RWPE2 (cell line): ENCODE measurements around the gene FAM167B.
"Not testable (repeated sequence)": the region's sequence is repeated elsewhere in the genome, so short reads cannot be mapped to it uniquely, and the experiment has no call there.

Experiments
- ATAC-seq: fragments of 200-7000 bp; cut with Tn5 transposase; 3 replicates; pipeline ENCODE4 v1.9.1; 2021; ENCODE audit warnings: low read depth
- DNase-seq: peaks from one replicate; pipeline ENCODE4 v3.0.0-alpha.2; 2020; ENCODE audit warnings: low spot score
- H3K27ac ChIP-seq: fragments of 450-650 bp; 2 replicates; pipeline ENCODE4 v1.5.1; 2017; ENCODE audit warnings: mild to moderate bottlenecking; ENCODE audit not compliant: poor library complexity, severe bottlenecking
- H3K27me3 ChIP-seq: fragments of 250-450 bp; sonication (Bioruptor Pico); 2 replicates; pipeline ENCODE4 v1.5.1; 2021; ENCODE audit warnings: mild to moderate bottlenecking, moderate library complexity; ENCODE audit not compliant: insufficient read depth, poor library complexity, severe bottlenecking
- H3K36me3 ChIP-seq: fragments of 250-450 bp; sonication (Bioruptor Pico); 2 replicates; pipeline ENCODE4 v1.5.1; 2020; ENCODE audit warnings: low read depth, mild to moderate bottlenecking, moderate library complexity
- H3K4me1 ChIP-seq: fragments of 250-450 bp; sonication (Bioruptor Pico); 2 replicates; pipeline ENCODE4 v1.5.1; 2021; ENCODE audit warnings: mild to moderate bottlenecking, moderate library complexity; ENCODE audit not compliant: insufficient read depth, poor library complexity, severe bottlenecking
- H3K4me3 ChIP-seq: fragments of 250-450 bp; sonication (Bioruptor Pico); 2 replicates; pipeline ENCODE4 v1.5.1; 2021; ENCODE audit warnings: mild to moderate bottlenecking, moderate library complexity; ENCODE audit not compliant: severe bottlenecking
- H3K9me3 ChIP-seq: fragments of 250-450 bp; sonication (Bioruptor Pico); 2 replicates; pipeline ENCODE4 v1.5.1; 2021; ENCODE audit warnings: mild to moderate bottlenecking, moderate library complexity; ENCODE audit not compliant: severe bottlenecking
- CTCF ChIP-seq: fragments of 450-650 bp; IDR thresholded peaks from one replicate; pipeline ENCODE4 v1.5.1; 2017; ENCODE audit warnings: mild to moderate bottlenecking, moderate library complexity; ENCODE audit not compliant: poor library complexity, severe bottlenecking

The FAM167B gene

GRCh38 chr1:32256473-32257226 lies 9.6 kb downstream of the FAM167B start:
- ATAC-seq (no peak), DNase-seq (no peak)
- H3K27me3 ChIP-seq: no peaks in the 10 kb centered on the region
- no peak for TF ChIP-seq CTCF
- H3K4me1 ChIP-seq: no peaks in the 10 kb centered on the region
- no peaks in the 10 kb centered on the region for H3K36me3 ChIP-seq
- H3K9me3 ChIP-seq: no peaks in the 10 kb centered on the region
- H3K27ac ChIP-seq: no peak overlapping the region
- H3K4me3 ChIP-seq: no peak overlapping the region

- H3K9me3 ChIP-seq: no peaks in the 10 kb centered on the region
- no peaks in the 10 kb centered on the region for H3K27me3 ChIP-seq
- H3K36me3 ChIP-seq: no peaks in the 10 kb centered on the region
- TF ChIP-seq CTCF: no peak
- no peaks in the 10 kb centered on the region for H3K4me1 ChIP-seq
- DNase-seq (no peak), ATAC-seq (no peak)
- no peak overlapping the region for H3K4me3 ChIP-seq
- no peak overlapping the region for H3K27ac ChIP-seq
Observed at GRCh38 chr1:32257227-32257508, 10.1 kb downstream of the FAM167B start.

GRCh38 chr1:32263236-32263593 lies 16.2 kb downstream of the FAM167B start:
- H3K27me3 ChIP-seq, H3K27ac ChIP-seq, H3K4me3 ChIP-seq, H3K4me1 ChIP-seq, H3K36me3 ChIP-seq, ATAC-seq, DNase-seq, H3K9me3 ChIP-seq: not testable (repeated sequence)

- no peak for TF ChIP-seq CTCF
- no peak; the same call in 2 of the 3 replicates for ATAC-seq
- Histone ChIP-seq H3K9me3 (no peaks in the 10 kb centered on the region), H3K4me3 (no peak overlapping the region), H3K4me1 (no peaks in the 10 kb centered on the region), H3K27ac (no peak overlapping the region), H3K27me3 (no peaks in the 10 kb centered on the region), H3K36me3 (no peaks in the 10 kb centered on the region)
- DNase-seq: no peak
Observed at GRCh38 chr1:32263744-32264143, 16.7 kb downstream of the FAM167B start.

GRCh38 chr1:32265846-32266245 lies 18.8 kb downstream of the FAM167B start:
- DNase-seq (no peak), ATAC-seq (no peak)
- TF ChIP-seq CTCF: no peak
- Histone ChIP-seq H3K4me3 (no peak overlapping the region), H3K4me1 (no peaks in the 10 kb centered on the region), H3K27me3 (no peaks in the 10 kb centered on the region), H3K9me3 (no peaks in the 10 kb centered on the region), H3K27ac (no peak overlapping the region), H3K36me3 (no peaks in the 10 kb centered on the region)
